ENCODE data around the gene RAPGEF4. TPM values are rescaled to one million over a fixed set of nuclear protein-coding genes. Genes with fewer than 3 reads are reported as not detected.
"Not testable (repeated sequence)": the region's sequence is repeated elsewhere in the genome, so short reads cannot be mapped to it uniquely, and the experiment has no call there.

RAPGEF4 gene
- total and polyA plus RNA-seq, 2 donors (not counting 1 experiment from before 2014, with no cell fraction given) = 0.22 to 0.30 TPM

- DNase-seq (no peak), ATAC-seq (ENCODE audit: low read depth) (no peak)
- H3K4me3 ChIP-seq (ENCODE audit: control extremely low read depth in 1 of 5, extremely low read depth in 1 of 5, insufficient read depth in 1 of 5, low read depth in 2 of 5, low read length in 4 of 5) = no peak overlapping the region
- H3K27me3 ChIP-seq (replicated peaks in 1 of 4; ENCODE audit: control extremely low read depth in 1 of 4, control insufficient read depth in 3 of 4, insufficient read depth in 4 of 4, low read length in 3 of 4) = no peaks in the 10 kb centered on the region
- POLR2A ChIA-PET = no interaction called here
- no peaks in the 10 kb centered on the region for H3K9me3 Mint-ChIP-seq (ENCODE audit: insufficient read depth)
- H3K27me3 Mint-ChIP-seq = no peaks in the 10 kb centered on the region
- no peak overlapping the region for H3K27ac ChIP-seq (ENCODE audit: low read length in 2 of 2)
- H3K36me3 ChIP-seq (replicated peaks in 1 of 2; ENCODE audit: control extremely low read depth in 1 of 2, control insufficient read depth in 1 of 2, extremely low read depth in 1 of 2, insufficient read depth in 2 of 2, low read length in 1 of 2) = no peaks in the 10 kb centered on the region
- no peak overlapping the region for H3K4me3 Mint-ChIP-seq
- no peaks in the 10 kb centered on the region for H3K9me3 ChIP-seq (ENCODE audit: control extremely low read depth in 1 of 3, control insufficient read depth in 2 of 3, insufficient read depth in 1 of 3, low read length in 2 of 3)
- no peaks in the 10 kb centered on the region for H3K79me2 ChIP-seq (ENCODE audit: control insufficient read depth, insufficient read depth, low read length)
- no peak overlapping the region for H3K27ac Mint-ChIP-seq
- no peak overlapping the region for H3K9ac ChIP-seq (ENCODE audit: low read length)
- H2AFZ ChIP-seq (ENCODE audit: insufficient read depth, low read depth, low read length, poor library complexity, severe bottlenecking) = no peak overlapping the region
- no peak overlapping the region for H3K4me2 ChIP-seq (replicated peaks; ENCODE audit: low read depth, low read length, poor library complexity, severe bottlenecking)
- WGBS (ENCODE audit: insufficient coverage) = no CpG with 5 or more reads among the region's 3 CpGs
- CTCF ChIA-PET = interaction anchor here (0.5 kb wide), 1 partner anchor 102 kb away, joined by 5 read pairs; no protein-coding TSS in a partner anchor
- no peaks in the 10 kb centered on the region for H3K4me1 Mint-ChIP-seq
- TF ChIP-seq CTCF (IDR thresholded peaks at IDR 0.05) = no peak
- no peak for TF ChIP-seq EZH2 (IDR thresholded peaks at IDR 0.05; ENCODE audit: borderline replicate concordance, insufficient read depth, low read depth, low read length, poor library complexity, severe bottlenecking)
- intact Hi-C loops (cut with micrococcal nuclease) = no loop called here
- H3K4me1 ChIP-seq (ENCODE audit: control insufficient read depth in 2 of 2, insufficient read depth in 2 of 2, low read length in 2 of 2) = no peaks in the 10 kb centered on the region
- no peaks in the 10 kb centered on the region for H4K20me1 ChIP-seq (ENCODE audit: control insufficient read depth, insufficient read depth, low read length, poor library complexity, severe bottlenecking)
These were observed 357.3 kb downstream of the RAPGEF4 start for GRCh38 chr2:173092844-173093402.

GRCh38 chr2:173093617-173094016, 358.0 kb downstream of the RAPGEF4 start:
- H3K4me3 Mint-ChIP-seq; H3K27ac ChIP-seq (ENCODE audit: low read length in 2 of 2); H3K9me3 Mint-ChIP-seq (ENCODE audit: insufficient read depth); ATAC-seq (ENCODE audit: low read depth); H3K9ac ChIP-seq (ENCODE audit: low read length); H3K36me3 ChIP-seq (replicated peaks in 1 of 2; ENCODE audit: control extremely low read depth in 1 of 2, control insufficient read depth in 1 of 2, extremely low read depth in 1 of 2, insufficient read depth in 2 of 2, low read length in 1 of 2); H4K20me1 ChIP-seq (ENCODE audit: control insufficient read depth, insufficient read depth, low read length, poor library complexity, severe bottlenecking); H3K4me2 ChIP-seq (replicated peaks; ENCODE audit: low read depth, low read length, poor library complexity, severe bottlenecking); H3K27me3 Mint-ChIP-seq; H3K27ac Mint-ChIP-seq; H2AFZ ChIP-seq (ENCODE audit: insufficient read depth, low read depth, low read length, poor library complexity, severe bottlenecking); DNase-seq; intact Hi-C loops (cut with micrococcal nuclease); POLR2A ChIA-PET; H3K27me3 ChIP-seq (replicated peaks in 1 of 4; ENCODE audit: control extremely low read depth in 1 of 4, control insufficient read depth in 3 of 4, insufficient read depth in 4 of 4, low read length in 3 of 4); H3K9me3 ChIP-seq (ENCODE audit: control extremely low read depth in 1 of 3, control insufficient read depth in 2 of 3, insufficient read depth in 1 of 3, low read length in 2 of 3); H3K4me1 Mint-ChIP-seq; H3K4me1 ChIP-seq (ENCODE audit: control insufficient read depth in 2 of 2, insufficient read depth in 2 of 2, low read length in 2 of 2); H3K79me2 ChIP-seq (ENCODE audit: control insufficient read depth, insufficient read depth, low read length); H3K4me3 ChIP-seq (ENCODE audit: control extremely low read depth in 1 of 5, extremely low read depth in 1 of 5, insufficient read depth in 1 of 5, low read depth in 2 of 5, low read length in 4 of 5); CTCF ChIA-PET: not testable (repeated sequence)
- no CpG with 5 or more reads among the region's 2 CpGs for WGBS (ENCODE audit: insufficient coverage)

Measured in B cell (primary cell).